Panc1 (cell line): Measurements from ENCODE around the gene SPATA16.

Experiments
- POLR2AphosphoS5 ChIP-seq: IDR thresholded peaks from 2 replicates; pipeline ENCODE4 v1.6.1; 2012; ENCODE audit warnings: mild to moderate bottlenecking, low read depth, low read length, moderate library complexity
- TCF7L2 ChIP-seq: IDR thresholded peaks from 2 replicates; pipeline ENCODE4 v1.6.1; 2011; ENCODE audit warnings: mild to moderate bottlenecking, low read depth, low read length, inconsistent platforms
- TF ChIP-seq, protein P1 (sequence below): fragments of 450-650 bp; IDR thresholded peaks from 2 replicates; pipeline ENCODE4 v1.5.1; 2017; ENCODE audit warnings: mild to moderate bottlenecking
- TF ChIP-seq, protein P2 (sequence below), 2 experiments: IDR thresholded peaks; 2 replicates each; pipeline ENCODE4 v1.6.1; 2011 to 2012; ENCODE audit warnings: low read depth in 2 of 2, control low read depth in 1 of 2, low read length in 1 of 2, mild to moderate bottlenecking in 1 of 2, moderate library complexity in 1 of 2; ENCODE audit not compliant: insufficient read depth in 1 of 2

DNA sequence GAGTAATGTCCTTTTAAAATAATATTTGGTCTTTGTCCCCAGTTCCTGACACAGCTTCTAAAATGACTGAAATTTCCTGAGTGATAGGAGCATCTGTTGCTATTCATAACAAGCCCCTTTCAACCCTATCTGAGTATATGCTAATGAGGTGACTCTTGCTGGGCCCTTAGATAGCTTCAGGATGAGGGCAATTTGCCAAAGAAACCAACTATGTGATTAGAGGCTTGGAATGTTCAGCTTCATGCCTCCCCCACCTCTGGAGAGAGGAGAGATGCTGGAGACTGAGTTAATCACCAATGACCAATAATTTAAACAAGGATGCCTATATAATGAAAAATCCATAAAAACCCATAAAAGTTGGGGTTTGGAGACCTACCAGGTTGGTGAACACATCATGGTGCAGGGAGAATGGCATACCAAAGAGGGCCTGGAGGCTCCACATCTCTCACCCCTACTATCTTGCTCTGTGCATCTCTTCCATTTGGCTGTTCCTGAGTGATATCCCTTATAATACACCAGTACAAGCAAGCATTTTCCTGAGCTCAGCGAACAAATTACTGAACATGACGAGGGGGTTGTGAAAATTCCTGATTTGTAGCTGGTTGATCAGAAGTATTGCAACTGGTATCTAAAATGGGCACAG lies 201.3 kb downstream of the SPATA16 start:
- TF ChIP-seq, protein P1, sequence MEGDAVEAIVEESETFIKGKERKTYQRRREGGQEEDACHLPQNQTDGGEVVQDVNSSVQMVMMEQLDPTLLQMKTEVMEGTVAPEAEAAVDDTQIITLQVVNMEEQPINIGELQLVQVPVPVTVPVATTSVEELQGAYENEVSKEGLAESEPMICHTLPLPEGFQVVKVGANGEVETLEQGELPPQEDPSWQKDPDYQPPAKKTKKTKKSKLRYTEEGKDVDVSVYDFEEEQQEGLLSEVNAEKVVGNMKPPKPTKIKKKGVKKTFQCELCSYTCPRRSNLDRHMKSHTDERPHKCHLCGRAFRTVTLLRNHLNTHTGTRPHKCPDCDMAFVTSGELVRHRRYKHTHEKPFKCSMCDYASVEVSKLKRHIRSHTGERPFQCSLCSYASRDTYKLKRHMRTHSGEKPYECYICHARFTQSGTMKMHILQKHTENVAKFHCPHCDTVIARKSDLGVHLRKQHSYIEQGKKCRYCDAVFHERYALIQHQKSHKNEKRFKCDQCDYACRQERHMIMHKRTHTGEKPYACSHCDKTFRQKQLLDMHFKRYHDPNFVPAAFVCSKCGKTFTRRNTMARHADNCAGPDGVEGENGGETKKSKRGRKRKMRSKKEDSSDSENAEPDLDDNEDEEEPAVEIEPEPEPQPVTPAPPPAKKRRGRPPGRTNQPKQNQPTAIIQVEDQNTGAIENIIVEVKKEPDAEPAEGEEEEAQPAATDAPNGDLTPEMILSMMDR: no peak
- TF ChIP-seq POLR2AphosphoS5 (no peak), TCF7L2 (no peak)
- TF ChIP-seq, protein P2, sequence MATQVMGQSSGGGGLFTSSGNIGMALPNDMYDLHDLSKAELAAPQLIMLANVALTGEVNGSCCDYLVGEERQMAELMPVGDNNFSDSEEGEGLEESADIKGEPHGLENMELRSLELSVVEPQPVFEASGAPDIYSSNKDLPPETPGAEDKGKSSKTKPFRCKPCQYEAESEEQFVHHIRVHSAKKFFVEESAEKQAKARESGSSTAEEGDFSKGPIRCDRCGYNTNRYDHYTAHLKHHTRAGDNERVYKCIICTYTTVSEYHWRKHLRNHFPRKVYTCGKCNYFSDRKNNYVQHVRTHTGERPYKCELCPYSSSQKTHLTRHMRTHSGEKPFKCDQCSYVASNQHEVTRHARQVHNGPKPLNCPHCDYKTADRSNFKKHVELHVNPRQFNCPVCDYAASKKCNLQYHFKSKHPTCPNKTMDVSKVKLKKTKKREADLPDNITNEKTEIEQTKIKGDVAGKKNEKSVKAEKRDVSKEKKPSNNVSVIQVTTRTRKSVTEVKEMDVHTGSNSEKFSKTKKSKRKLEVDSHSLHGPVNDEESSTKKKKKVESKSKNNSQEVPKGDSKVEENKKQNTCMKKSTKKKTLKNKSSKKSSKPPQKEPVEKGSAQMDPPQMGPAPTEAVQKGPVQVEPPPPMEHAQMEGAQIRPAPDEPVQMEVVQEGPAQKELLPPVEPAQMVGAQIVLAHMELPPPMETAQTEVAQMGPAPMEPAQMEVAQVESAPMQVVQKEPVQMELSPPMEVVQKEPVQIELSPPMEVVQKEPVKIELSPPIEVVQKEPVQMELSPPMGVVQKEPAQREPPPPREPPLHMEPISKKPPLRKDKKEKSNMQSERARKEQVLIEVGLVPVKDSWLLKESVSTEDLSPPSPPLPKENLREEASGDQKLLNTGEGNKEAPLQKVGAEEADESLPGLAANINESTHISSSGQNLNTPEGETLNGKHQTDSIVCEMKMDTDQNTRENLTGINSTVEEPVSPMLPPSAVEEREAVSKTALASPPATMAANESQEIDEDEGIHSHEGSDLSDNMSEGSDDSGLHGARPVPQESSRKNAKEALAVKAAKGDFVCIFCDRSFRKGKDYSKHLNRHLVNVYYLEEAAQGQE (IDR thresholded peaks at IDR 0.05; ENCODE audit: insufficient read depth in 1 of 2, low read depth in 2 of 2, low read length in 1 of 2): no peak
